GM19328 (cell line): Measurements from ENCODE around the gene ANXA6.

Experiments
- ATAC-seq: cut with Tn5 transposase; IDR thresholded peaks from one replicate; pipeline ENCODE4 v1.9.1; 2021; ENCODE audit warnings: mild to moderate bottlenecking, moderate library complexity; ENCODE audit not compliant: unreplicated experiment

Gene ANXA6

GRCh38 chr5:151106043-151106442 is 51.5 kb downstream of the ANXA6 start:
- ATAC-seq = no peak

- no peak for ATAC-seq
Measured at GRCh38 chr5:151105561-151105960, 52.0 kb downstream of the ANXA6 start.

DNA sequence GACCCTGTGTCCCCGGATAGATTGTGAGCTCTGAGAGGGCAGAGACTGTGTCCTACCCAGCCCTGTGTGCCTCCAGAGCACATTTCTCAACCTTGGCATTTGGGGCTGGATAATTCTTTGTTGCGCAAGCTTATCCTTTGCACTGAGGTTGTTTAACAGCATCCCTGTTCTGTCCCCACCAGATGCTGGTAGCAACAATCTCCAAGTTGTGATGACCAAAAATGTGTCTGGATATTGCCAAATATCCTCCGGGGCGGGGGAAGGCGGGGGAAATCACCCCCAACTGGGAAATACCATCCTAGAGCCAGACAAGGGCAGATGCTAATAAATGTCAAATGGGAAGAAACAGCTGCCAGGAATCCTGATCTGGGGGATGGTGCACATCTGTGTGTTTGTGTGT is 52.8 kb downstream of the ANXA6 start:
- ATAC-seq = no peak

GRCh38 chr5:151101746-151102145 is 55.8 kb downstream of the ANXA6 start:
- ATAC-seq = no peak

DNA sequence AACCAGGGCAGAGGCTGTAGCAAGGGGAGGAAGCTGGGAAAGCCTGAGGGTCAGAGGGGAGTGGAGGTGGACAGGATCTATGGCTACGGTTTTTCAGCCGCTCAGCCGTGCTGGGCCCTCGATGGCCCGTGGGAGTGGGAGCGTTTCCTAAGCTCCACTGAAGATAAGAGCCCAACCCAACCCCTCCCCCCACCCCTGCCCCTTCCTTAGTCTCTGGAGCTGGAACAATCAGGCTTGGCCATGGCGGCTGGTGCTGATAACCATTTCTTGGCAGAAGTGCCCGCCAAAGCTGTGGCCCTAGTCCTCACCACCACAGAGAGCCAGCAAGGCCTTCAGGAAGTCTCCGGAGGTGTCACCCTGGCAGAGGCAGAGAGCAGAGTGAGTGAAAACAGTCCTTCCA is 56.4 kb downstream of the ANXA6 start:
- no peak for ATAC-seq

GRCh38 chr5:151100681-151101080 is 56.9 kb downstream of the ANXA6 start:
- no peak for ATAC-seq

DNA sequence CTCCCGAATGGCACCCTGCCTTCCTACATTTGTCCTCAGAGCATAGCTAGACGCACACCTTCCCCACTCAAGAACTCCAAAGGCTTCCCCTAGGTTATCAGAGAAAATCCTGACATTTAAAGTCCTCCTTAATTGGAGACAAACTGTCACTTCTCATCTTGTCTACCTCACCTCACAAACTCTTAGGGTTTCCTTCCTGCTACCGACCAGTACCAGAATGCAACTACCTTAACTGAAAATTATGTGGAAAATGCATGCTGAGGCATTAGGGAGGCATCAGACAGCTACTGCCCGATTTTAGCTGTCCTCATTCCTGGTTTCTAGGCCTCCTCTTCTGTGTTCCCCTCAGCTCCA is 58.8 kb downstream of the ANXA6 start:
- no peak for ATAC-seq

DNA sequence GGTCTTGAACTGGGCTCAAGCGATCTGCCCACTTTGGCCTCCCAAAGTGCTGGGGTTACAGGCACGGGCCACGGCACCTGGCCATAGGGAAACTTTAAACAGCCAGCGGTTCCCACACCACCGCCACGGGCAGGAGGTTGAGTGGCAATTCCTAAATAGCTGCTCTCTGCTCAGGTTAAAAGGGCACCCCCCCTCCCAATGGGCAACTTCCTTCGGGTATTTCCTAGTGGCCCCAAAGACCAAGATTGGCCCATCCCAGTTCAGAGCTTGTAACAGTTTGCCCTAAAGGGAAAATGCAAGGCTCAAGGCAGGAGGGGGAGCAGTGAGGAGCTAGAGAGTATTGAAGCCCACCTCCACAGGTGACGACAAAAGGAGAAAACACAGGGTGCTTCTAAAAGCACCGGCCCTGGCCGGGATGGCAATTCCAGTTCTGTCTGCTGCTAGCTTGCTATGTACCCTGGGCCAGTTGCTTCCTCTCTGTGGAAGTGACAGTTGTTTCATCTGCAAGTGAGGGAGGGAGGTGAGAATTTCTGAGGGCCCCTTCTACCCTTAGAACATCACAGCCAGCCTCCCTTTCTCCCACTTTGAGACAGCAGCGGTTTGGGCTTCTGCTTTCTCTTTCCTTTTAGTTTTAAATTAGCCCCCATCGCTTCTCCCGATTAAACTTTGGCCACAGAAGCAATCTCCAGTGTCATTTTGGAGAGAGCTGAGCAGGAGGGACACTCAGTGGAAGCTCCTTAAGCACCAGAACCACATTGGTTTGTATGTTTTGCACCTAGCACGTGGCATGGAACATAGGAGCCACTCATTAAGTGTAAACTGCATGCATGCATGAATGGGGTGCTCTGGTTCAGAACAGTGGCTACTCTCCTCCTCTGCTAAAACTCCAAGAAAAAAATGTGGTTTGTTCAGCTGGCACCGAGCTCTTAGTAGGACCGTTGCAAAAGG is 59.5 kb downstream of the ANXA6 start:
- peak; percentile 38 for ATAC-seq

DNA sequence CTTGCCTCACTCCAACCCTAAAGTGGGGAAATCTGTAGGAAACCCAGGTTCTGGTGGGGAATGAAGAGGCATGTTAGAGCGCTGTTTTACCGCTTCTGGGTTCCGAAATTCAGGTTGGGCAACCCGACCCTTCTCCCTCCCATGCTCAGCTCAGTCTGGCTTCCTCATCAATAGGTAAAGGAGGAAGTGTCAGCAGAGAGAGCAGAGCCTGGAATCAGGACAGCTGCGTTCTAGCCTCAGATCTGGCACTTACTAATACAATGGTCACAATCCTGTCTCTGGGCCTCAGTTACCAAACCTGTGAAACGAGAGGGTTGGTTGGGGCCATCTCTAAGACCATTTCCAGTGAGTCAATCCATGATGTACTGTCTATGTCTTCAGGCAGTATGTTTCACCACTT is 60.5 kb downstream of the ANXA6 start:
- ATAC-seq = no peak

GRCh38 chr5:151096001-151096373 is 61.6 kb downstream of the ANXA6 start:
- no peak for ATAC-seq

DNA sequence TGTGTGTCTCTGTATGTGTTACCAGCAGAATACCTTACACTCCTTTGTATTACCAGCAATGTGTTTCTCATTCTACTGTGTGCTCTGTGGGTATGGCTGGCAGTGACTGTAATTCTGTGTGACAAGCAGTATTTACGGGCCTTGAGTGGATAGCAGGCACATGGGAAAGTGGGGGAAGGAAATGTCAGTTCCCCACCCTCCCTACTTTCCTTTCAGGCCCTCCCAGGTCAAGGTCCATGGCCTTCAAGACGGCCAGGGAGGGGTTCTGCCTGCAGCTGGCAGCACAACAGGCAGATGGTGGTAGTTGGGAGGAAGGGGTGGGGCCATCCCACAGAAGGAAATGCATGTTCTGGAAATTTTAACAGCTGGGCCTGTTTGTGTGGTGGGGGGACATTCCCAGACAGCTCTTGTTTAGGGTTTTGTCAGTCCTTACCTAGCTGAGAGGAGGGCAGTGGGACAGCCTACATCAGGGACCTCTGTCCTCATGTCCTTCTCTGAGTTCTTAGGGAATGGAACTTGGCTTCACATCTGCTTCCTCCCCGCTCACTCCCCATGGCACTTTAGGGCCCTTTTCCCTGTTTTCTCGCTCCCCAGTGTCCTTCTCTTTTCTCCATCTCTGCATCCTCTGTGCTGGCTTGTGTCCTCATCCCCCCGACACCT is 62.1 kb downstream of the ANXA6 start:
- no peak for ATAC-seq

GRCh38 chr5:151094852-151095245 is 62.7 kb downstream of the ANXA6 start:
- ATAC-seq = no peak

- peak; percentile 63 for ATAC-seq
Measured at GRCh38 chr5:151094030-151094851, 63.3 kb downstream of the ANXA6 start.

GRCh38 chr5:151093476-151093889 is 64.1 kb downstream of the ANXA6 start:
- ATAC-seq = peak; percentile 7

DNA sequence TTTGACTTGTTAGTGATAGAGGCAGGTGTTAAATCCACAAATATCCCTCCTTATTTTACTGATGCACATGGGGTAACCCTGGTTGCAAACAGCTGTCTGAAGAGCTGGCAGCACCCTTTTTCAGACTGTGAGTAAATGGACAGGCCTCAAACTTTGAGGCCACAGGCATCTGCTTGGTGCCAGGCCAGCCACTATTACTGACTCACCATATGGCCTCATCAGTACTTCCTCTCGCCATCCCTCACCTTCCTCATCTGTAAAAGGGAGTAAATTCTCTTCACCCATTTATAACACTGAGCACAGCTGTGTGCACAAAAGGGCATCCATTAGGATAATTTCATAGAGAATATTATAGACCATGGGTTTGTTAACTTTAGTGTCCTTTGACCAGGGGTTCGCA is 64.8 kb downstream of the ANXA6 start:
- no peak for ATAC-seq

DNA sequence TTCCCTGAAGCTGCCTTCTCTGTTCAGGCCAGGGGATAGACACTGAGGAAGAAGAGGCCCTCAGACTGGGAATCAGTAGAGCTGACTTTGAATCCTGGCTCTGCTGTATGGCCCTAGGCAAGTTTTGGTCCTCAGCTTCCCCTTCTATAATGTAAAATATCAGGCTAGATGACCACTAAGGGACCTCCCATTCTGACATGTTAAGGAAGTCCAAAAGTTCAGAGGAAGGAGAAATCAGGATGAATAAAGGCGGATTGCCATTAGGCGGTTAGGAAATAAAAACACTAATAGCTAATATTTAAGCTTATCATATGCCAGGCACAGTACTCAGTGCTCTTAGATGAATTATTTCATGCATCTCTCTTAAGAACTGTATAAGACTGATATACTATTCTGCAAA is 67.9 kb downstream of the ANXA6 start:
- no peak for ATAC-seq

DNA sequence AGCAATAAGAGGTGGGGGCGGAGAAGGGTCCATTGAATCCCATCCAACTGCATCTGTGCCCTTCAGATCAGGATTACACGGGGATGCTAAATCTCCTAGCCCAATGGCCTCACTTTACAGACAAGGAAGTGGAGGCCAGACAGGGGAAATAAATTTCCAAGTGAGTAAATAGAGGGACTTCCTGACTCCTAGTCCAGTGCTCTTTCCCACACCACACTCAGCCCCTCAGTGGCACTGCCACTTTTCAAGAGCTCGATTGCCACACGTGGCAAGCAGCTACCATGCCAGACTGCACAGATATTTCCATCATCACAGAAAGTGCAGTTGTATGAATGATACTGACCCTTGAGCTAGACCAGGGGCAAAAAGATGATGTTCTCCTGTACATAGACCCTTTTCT is 68.6 kb downstream of the ANXA6 start:
- ATAC-seq = no peak

DNA sequence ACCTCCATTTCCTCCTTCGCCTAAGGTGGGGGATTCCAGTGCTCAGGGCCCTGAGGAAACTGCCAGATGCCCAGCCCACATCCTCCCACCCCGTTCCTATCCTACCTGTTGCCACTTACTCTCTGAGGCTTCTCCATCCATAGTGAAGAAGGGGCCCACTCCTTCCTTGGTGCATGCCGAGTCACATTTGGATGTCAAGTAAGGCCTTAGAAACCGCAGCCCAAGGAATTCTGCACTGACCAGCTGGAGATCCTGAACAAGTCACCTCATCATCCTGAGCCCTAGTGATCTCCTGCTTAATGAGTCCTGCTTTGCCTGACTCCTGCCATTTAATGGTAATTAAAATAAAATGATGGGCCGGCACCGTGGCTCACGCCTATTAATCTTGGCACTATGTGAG is 70.1 kb downstream of the ANXA6 start:
- ATAC-seq = no peak

- peak; percentile 72 for ATAC-seq
Measured at GRCh38 chr5:151086905-151087360, 70.6 kb downstream of the ANXA6 start.

- no peak for ATAC-seq
Measured at GRCh38 chr5:151086192-151086869, 71.2 kb downstream of the ANXA6 start.

- no peak for ATAC-seq
Measured at GRCh38 chr5:151085517-151086041, 72.0 kb downstream of the ANXA6 start.
